Gastrocnemius medialis (tissue), 4 donors: ENCODE measurements around the gene LENEP. TPM values are rescaled to one million over a fixed set of nuclear protein-coding genes. Genes with fewer than 3 reads are reported as not detected.
A peak's percentile ranks its signal among the peaks of the same experiment; 100 is the strongest.

Experiments used
- ATAC-seq, 2 donors: fragments of 150-250 bp; one replicate each; pipeline ENCODE4 v1.9.1; 2016
- DNase-seq, 2 donors: peaks; one replicate each; pipeline ENCODE4 v3.0.0-alpha.2; 2019
- H3K27ac ChIP-seq, 4 donors: fragments of 200-600 bp; sonication (generic); 1 replicate in 1 of 4; 2 replicates in 3 of 4; pipeline ENCODE4 v1.5.1; 2016 to 2018; ENCODE audit warnings: mild to moderate bottlenecking in 2 of 4, moderate library complexity in 1 of 4
- H3K27me3 ChIP-seq, 3 donors: fragments of 200-600 bp; sonication (generic) in 2 of 3; 1 replicate in 1 of 3; 2 replicates in 2 of 3; pipeline versions ENCODE4 v1.5.1 to v1.6.0; 2016 to 2019; ENCODE audit warnings: mild to moderate bottlenecking in 1 of 3, moderate library complexity in 1 of 3
- H3K36me3 ChIP-seq, 2 donors: fragments of 200-600 bp; sonication (generic) in 1 of 2; one replicate each; pipeline ENCODE4 v1.5.1; 2017 to 2018
- H3K4me1 ChIP-seq, 2 donors: fragments of 200-600 bp; sonication (generic) in 1 of 2; one replicate each; pipeline ENCODE4 v1.5.1; 2016 to 2017; ENCODE audit warnings: mild to moderate bottlenecking in 2 of 2
- H3K4me3 ChIP-seq, 4 donors: fragments of 200-600 bp; sonication (generic) in 3 of 4; 1 replicate in 1 of 4; 2 replicates in 3 of 4; pipeline ENCODE4 v1.5.1; 2016 to 2019; ENCODE audit warnings: mild to moderate bottlenecking in 2 of 4
- H3K9me3 ChIP-seq, 3 donors: fragments of 200-600 bp; sonication (generic) in 2 of 3; 1 replicate in 1 of 3; 2 replicates in 2 of 3; pipeline ENCODE4 v1.5.1; 2016 to 2019
- CTCF ChIP-seq, 5 experiments: fragments of 450-650 bp in 3 of 5; fragments of 200-600 bp in 2 of 5; sonication (generic) in 2 of 5; IDR thresholded peaks in 4 of 5; conservative IDR thresholded peaks in 1 of 5; 1 replicate in 4 of 5; 2 replicates in 1 of 5; pipeline ENCODE4 v1.5.1; 2016 to 2019; ENCODE audit warnings: antibody characterized with exemption in 5 of 5, mild to moderate bottlenecking in 3 of 5, moderate library complexity in 3 of 5
- POLR2A ChIP-seq, 2 donors: fragments of 450-650 bp; IDR thresholded peaks; one replicate each; pipeline ENCODE4 v1.6.1; 2017; ENCODE audit warnings: antibody characterized with exemption in 2 of 2, mild to moderate bottlenecking in 2 of 2, moderate library complexity in 2 of 2
- in situ Hi-C, 4 donors: fragments of 200-750 bp; cut with MboI; loops; one replicate each; pipeline versions ENCODE4 v1.15.0 to v1.8.0; 2017; ENCODE audit warnings: low sequenced_read_pairs in 4 of 4
- intact Hi-C: fragments of 100-400 bp; cut with DNase I; formaldehyde crosslinking; loops from one replicate; pipeline ENCODE4 v1.15.1; 2023; ENCODE audit warnings: low total_unique reads
- total RNA-seq, 4 donors: library from RNA; depleted of rRNA; stranded (reverse); fragments of >200 nt; gene quantifications; one replicate each; pipeline versions ENCODE4 v1.1.0 to v1.2.3, GENCODE V29; 2016

Gene LENEP
- total RNA-seq, 4 donors from 2014 or later, result not detected

DNA sequence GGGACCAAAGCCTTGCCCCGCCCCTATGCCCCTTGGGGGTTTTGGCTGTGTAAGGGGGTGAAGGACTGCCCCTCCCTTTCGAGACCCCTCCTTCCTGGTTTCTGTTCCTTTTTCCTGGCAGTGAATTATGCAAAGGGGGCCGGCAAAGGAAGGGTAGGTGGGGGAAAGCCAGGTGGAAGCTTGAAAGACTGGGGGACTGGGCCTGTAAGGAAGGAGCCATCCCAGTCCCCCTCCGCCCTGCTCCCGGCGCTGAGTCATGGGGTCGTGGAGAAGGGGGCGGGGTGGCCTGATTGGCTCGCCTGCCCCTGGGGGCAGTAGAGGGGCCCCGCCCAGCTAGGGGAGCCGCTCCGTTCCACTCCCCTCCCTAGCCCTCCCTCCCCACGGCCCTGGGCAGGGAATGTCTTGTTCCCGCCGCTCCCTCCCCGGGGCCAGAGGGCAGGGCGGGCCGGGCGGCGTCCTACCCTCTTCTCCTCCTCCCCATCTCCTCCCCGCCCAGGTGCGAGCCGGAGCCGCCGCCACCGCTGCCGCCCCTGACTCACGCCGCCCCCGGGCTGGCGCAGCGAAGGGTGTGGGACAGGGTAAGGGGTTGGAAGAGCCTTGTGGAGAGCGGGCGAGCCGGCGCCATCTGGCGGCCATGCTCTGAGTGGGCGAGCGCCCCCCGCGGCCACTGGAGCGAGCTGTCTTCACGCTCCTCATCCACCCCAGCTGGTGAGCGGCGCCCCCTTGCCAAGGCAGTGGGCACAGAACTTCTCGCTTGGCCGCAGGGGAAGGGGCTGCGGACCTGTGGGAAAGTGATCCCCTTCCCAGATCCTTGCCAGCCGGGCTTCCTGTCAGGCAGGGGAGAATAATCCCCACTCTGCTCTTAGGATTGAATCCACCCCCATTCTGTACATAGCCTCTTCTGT is 23.9 kb downstream of the LENEP start:
- intact Hi-C loops (loop anchor here (1.0 to 2.0 kb wide), 4 partner anchors 15 to 68 kb away; partner anchors contain the start of genes ADAM15, PYGO2 and ZBTB7B), in situ Hi-C loops (loop anchor here in 2 of 4 donors (10.0 kb wide), 1 partner anchor 52 kb away; the partner anchor contains the start of gene PYGO2 (in 2 of the 2))
- Histone ChIP-seq H3K27ac (peak overlapping the region; percentile 80 to 95 (median 86)), H3K36me3 (peaks cover 0 to 13% of the 10 kb centered on the region in 2 donors), H3K27me3 (no peaks in the 10 kb centered on the region), H3K4me1 (peaks cover 21 to 26% of the 10 kb centered on the region in 2 donors), H3K9me3 (no peaks in the 10 kb centered on the region), H3K4me3 (peak overlapping the region; percentile 48 to 52 (median 50))
- TF ChIP-seq POLR2A (IDR thresholded peaks at IDR 0.05), result peak; percentile 37 to 47
- peak; percentile 96 to 100 (median 97) for TF ChIP-seq CTCF (IDR thresholded peaks at IDR 0.05 in 4 of 5, conservative IDR thresholded peaks at IDR 0.05 in 1 of 5)
- ATAC-seq (peak; percentile 84 to 88), DNase-seq (peak; percentile 70 to 90)

GRCh38 chr1:155017946-155018316 is 24.5 kb downstream of the LENEP start:
- no peak for DNase-seq
- H3K27ac ChIP-seq, result peak overlapping the region; percentile 80 to 95 (median 86)
- in situ Hi-C loops, result loop anchor here in 2 of 4 donors (10.0 kb wide), 1 partner anchor 53 kb away; the partner anchor contains the start of gene PYGO2 (in 2 of the 2)
- peaks cover 17 to 20% of the 10 kb centered on the region in 2 donors for H3K4me1 ChIP-seq
- TF ChIP-seq POLR2A (IDR thresholded peaks at IDR 0.05), result no peak
- no peak for ATAC-seq
- peak overlapping the region; percentile 48 to 52 (median 50) for H3K4me3 ChIP-seq
- H3K36me3 ChIP-seq, result peaks cover 0 to 13% of the 10 kb centered on the region in 2 donors
- intact Hi-C loops, result loop anchor here (1.0 to 2.0 kb wide), 4 partner anchors 16 to 67 kb away; partner anchors contain the start of genes ADAM15, PYGO2 and ZBTB7B
- H3K27me3 ChIP-seq, result no peaks in the 10 kb centered on the region
- H3K9me3 ChIP-seq, result no peaks in the 10 kb centered on the region

DNA sequence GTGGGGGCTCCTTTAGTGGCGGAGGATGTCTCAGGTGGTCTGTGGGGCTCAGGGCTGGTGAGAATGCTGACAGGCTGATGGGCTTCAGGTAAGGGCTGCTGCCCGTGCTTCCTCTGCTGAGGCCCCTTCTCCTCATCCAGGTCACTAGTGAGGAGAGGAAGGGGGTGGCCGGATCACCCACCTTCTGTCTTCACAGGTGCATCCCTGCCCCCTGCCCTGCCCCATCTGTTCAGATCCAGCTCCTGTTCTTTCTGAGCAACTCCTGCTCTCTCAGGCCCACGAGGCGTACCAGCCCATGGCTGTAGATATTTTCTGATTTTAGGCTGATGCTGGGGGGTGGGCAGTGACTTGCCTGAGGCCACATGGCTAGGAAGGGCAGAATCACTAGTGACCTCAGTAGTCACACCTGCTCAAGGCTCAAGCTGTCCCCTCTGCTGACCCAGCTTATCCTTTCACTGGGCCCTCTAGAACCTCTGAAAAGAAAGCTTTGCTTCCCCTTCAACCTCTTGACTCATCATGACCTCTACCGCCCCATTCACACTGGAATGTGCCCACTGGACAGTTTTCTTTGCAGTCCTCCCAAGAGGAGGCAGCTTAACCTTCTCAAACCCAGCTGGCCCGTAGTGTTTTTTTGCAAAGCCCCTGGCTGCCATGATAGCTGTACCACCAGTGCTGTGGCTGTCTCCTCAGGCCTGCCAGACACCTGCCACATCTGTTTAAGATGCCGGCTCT is 25.4 kb downstream of the LENEP start:
- H3K27me3 ChIP-seq, result no peaks in the 10 kb centered on the region
- peaks cover 13 to 20% of the 10 kb centered on the region in 2 donors for H3K4me1 ChIP-seq
- ATAC-seq (no peak), DNase-seq (no peak)
- H3K27ac ChIP-seq, result peak overlapping the region in 1 of 4 donors; percentile 95
- H3K36me3 ChIP-seq, result peaks cover 0 to 13% of the 10 kb centered on the region in 2 donors
- intact Hi-C loops (no loop called here), in situ Hi-C loops (loop anchor here in 2 of 4 donors (10.0 kb wide), 1 partner anchor 54 kb away; the partner anchor contains the start of gene PYGO2 (in 2 of the 2))
- no peaks in the 10 kb centered on the region for H3K9me3 ChIP-seq
- no peak for TF ChIP-seq CTCF (IDR thresholded peaks at IDR 0.05 in 4 of 5, conservative IDR thresholded peaks at IDR 0.05 in 1 of 5)
- no peak overlapping the region for H3K4me3 ChIP-seq

DNA sequence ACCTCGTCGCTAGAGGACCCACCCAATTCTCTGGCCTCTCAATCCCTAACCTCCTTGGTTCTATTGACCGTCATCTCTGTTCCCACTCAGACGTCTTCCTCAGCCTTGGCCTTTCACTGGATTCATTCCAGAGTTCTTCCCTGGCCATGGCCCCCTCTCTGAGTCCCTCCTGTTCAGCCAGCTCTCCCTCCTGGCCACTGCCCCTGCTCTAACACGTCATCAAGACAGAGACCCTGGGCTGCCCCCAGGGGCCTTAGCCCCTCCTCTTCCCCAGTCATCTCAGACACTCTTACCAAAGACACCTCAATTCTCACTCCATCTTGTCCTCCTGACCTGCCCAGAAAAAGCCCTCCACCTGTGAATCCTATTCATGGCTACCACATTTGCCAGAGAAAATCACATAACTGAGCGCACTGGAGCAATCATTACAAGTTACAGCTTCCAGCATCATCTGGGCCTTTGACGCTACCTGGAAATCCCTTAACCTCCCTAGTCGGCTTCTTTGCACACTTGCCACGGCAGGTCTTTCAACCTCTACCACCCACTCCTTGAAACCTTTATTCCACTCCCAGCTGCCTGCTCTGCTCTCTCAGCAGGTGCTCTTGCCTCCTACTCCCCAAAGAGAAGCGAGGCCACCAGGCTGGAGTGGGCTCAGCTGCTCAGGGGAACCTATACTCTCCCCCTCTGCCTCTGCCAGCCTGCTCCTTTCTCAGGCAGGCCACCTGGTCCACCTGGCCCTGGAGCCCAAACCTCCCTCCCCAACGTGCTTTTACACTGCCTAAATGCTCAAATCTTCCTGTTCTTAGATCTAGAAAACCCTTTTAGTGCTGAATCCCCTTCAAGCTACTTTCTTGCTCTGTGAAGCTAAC is 26.2 kb downstream of the LENEP start:
- no peaks in the 10 kb centered on the region for H3K27me3 ChIP-seq
- no peak overlapping the region for H3K4me3 ChIP-seq
- TF ChIP-seq POLR2A (IDR thresholded peaks at IDR 0.05) (no peak), CTCF (IDR thresholded peaks at IDR 0.05 in 4 of 5, conservative IDR thresholded peaks at IDR 0.05 in 1 of 5) (no peak)
- no peaks in the 10 kb centered on the region for H3K9me3 ChIP-seq
- in situ Hi-C loops (loop anchor here in 2 of 4 donors (10.0 kb wide), 1 partner anchor 55 kb away; the partner anchor contains the start of gene PYGO2 (in 2 of the 2)), intact Hi-C loops (no loop called here)
- no peak for ATAC-seq
- H3K36me3 ChIP-seq, result peaks cover 0 to 10% of the 10 kb centered on the region in 2 donors
- no peak for DNase-seq
- H3K4me1 ChIP-seq, result peaks cover 13 to 20% of the 10 kb centered on the region in 2 donors
- no peak overlapping the region for H3K27ac ChIP-seq
